HepG2 (cell line): ENCODE results near the gene SMOC1. TPM values are rescaled to one million over a fixed set of nuclear protein-coding genes. Genes with fewer than 3 reads are reported as not detected.

ENCODE experiments used
- ELK4 ChIP-seq: sonication (generic); formaldehyde crosslinking; IDR thresholded peaks from 2 replicates; pipeline ENCODE4 v1.9.0; 2021; ENCODE audit warnings: missing genetic modification reagents, borderline replicate concordance
- HOXA3 ChIP-seq: sonication (generic); formaldehyde crosslinking; IDR thresholded peaks from 2 replicates; pipeline ENCODE4 v1.5.0; 2020; ENCODE audit warnings: missing genetic modification reagents
- IKZF4 ChIP-seq: sonication (generic); formaldehyde crosslinking; IDR thresholded peaks from 2 replicates; pipeline ENCODE4 v1.5.1; 2020; ENCODE audit warnings: borderline replicate concordance, mild to moderate bottlenecking, low read depth, missing genetic modification reagents; ENCODE audit errors: not compliant biosample characterization
- KIAA2018 ChIP-seq: sonication (generic); formaldehyde crosslinking; IDR thresholded peaks from 2 replicates; pipeline ENCODE4 v1.5.0; 2020; ENCODE audit warnings: mild to moderate bottlenecking, missing genetic modification reagents, borderline replicate concordance
- MAZ ChIP-seq, 2 experiments: sonication (generic) in 1 of 2; formaldehyde crosslinking in 1 of 2; IDR thresholded peaks; 2 replicates each; pipeline versions ENCODE4 v1.5.0 to v1.6.1; 2012 to 2020; ENCODE audit warnings: low read depth in 2 of 2, mild to moderate bottlenecking in 2 of 2, borderline replicate concordance in 1 of 2, improper control_type of control experiment in 1 of 2, low read length in 1 of 2, missing genetic modification reagents in 1 of 2, moderate library complexity in 1 of 2
- MEF2D ChIP-seq: sonication (generic); formaldehyde crosslinking; IDR thresholded peaks from 2 replicates; pipeline ENCODE4 v1.5.1; 2020; ENCODE audit warnings: mild to moderate bottlenecking, missing genetic modification reagents
- NFYC ChIP-seq: IDR thresholded peaks from 2 replicates; pipeline ENCODE4 v1.6.1; 2016; ENCODE audit warnings: missing genetic modification reagents, missing compliant biosample characterization
- PAWR ChIP-seq: sonication (generic); formaldehyde crosslinking; IDR thresholded peaks from 2 replicates; pipeline ENCODE4 v1.4.0; 2020; ENCODE audit warnings: missing genetic modification reagents, mild to moderate bottlenecking, borderline replicate concordance
- SP5 ChIP-seq: IDR thresholded peaks from 2 replicates; pipeline ENCODE4 v1.6.1; 2016; ENCODE audit warnings: low read depth, borderline replicate concordance
- SYNCRIP ChIP-seq: fragments of 200-400 bp; formaldehyde crosslinking; IDR thresholded peaks from 2 replicates; pipeline ENCODE4 v1.6.1; 2018; ENCODE audit warnings: mild to moderate bottlenecking, low read depth, low read length; ENCODE audit not compliant: insufficient read depth
- THAP8 ChIP-seq: sonication (generic); formaldehyde crosslinking; IDR thresholded peaks from 2 replicates; pipeline ENCODE4 v1.5.1; 2020; ENCODE audit warnings: missing genetic modification reagents, mild to moderate bottlenecking, borderline replicate concordance
- ZMAT3 ChIP-seq: sonication (generic); formaldehyde crosslinking; conservative IDR thresholded peaks from 2 replicates; pipeline ENCODE4 v1.7.0; 2021; ENCODE audit warnings: missing genetic modification reagents
- ZMAT5 ChIP-seq: sonication (generic); formaldehyde crosslinking; IDR thresholded peaks from 2 replicates; pipeline ENCODE4 v1.5.0; 2020; ENCODE audit warnings: mild to moderate bottlenecking, low read depth, missing genetic modification reagents, borderline replicate concordance
- ZNF317 ChIP-seq: sonication (generic); formaldehyde crosslinking; IDR thresholded peaks from 2 replicates; pipeline ENCODE4 v1.5.0; 2020; ENCODE audit warnings: mild to moderate bottlenecking, missing genetic modification reagents
- ZNF547 ChIP-seq: sonication (generic); formaldehyde crosslinking; IDR thresholded peaks from 2 replicates; pipeline ENCODE4 v1.5.1; 2020; ENCODE audit warnings: mild to moderate bottlenecking, missing genetic modification reagents
- ZNF891 ChIP-seq: sonication (generic); formaldehyde crosslinking; IDR thresholded peaks from 2 replicates; pipeline ENCODE4 v1.5.0; 2020; ENCODE audit warnings: mild to moderate bottlenecking, missing genetic modification reagents
- ZSCAN20 ChIP-seq: sonication (generic); formaldehyde crosslinking; IDR thresholded peaks from 2 replicates; pipeline ENCODE4 v1.4.0; 2020; ENCODE audit warnings: missing genetic modification reagents, mild to moderate bottlenecking, borderline replicate concordance
- polyA plus RNA-seq, 8 experiments: library from polyadenylated mRNA; depleted of rRNA in 3 of 8; stranded (reverse) in 7 of 8; unstranded in 1 of 8; fragments of >200 nt; fragmentation: Illumina TruSeq in 4 of 8; extraction: Trizol in 4 of 8; gene quantifications; 2 replicates each; pipeline versions ENCODE4 v1.2.1 to v1.2.3, GENCODE V29; 2011 to 2016; ENCODE audit warnings: low read depth in 4 of 8, missing spikeins in 1 of 8, mixed read lengths in 1 of 8; ENCODE audit not compliant: insufficient read depth in 1 of 8
- total RNA-seq, 5 experiments: library from RNA; depleted of rRNA; stranded (reverse); fragments of >200 nt; fragmentation: Illumina TruSeq; extraction: Trizol; gene quantifications; 2 replicates each; pipeline ENCODE4 v1.2.3, GENCODE V29; 2016; ENCODE audit warnings: low read depth in 1 of 5

SMOC1 gene
- total and polyA plus RNA-seq, 2 of the 13 experiments (the other 11 are each of a cell fraction or from before 2014, with no cell fraction given), result 17.8 to 35.6 TPM

- no peak for TF ChIP-seq KIAA2018 (CRISPR knock-in tag)
- TF ChIP-seq ZNF547 (CRISPR knock-in tag), result no peak
- TF ChIP-seq THAP8, result no peak
- TF ChIP-seq MAZ (IDR thresholded peaks at IDR 0.05; ENCODE audit: borderline replicate concordance, low read depth, low read length), result no peak
- TF ChIP-seq MAZ (CRISPR knock-in tag; IDR thresholded peaks at IDR 0.05; ENCODE audit: low read depth), result no peak
- TF ChIP-seq ZNF317 (CRISPR knock-in tag), result peak; percentile 53; the same call in 1 of the 2 replicates
- TF ChIP-seq ZMAT5 (CRISPR knock-in tag), result no peak
- peak; percentile 58; the same call in 1 of the 2 replicates for TF ChIP-seq HOXA3 (CRISPR knock-in tag)
- TF ChIP-seq MEF2D, result no peak
- no peak for TF ChIP-seq IKZF4 (CRISPR knock-in tag)
- no peak for TF ChIP-seq SYNCRIP
- no peak for TF ChIP-seq ZSCAN20
- no peak for TF ChIP-seq PAWR (CRISPR knock-in tag)
- TF ChIP-seq ZMAT3 (CRISPR knock-in tag), result no peak
- no peak for TF ChIP-seq ELK4 (CRISPR knock-in tag)
- TF ChIP-seq ZNF891 (CRISPR knock-in tag), result no peak
- TF ChIP-seq SP5 (CRISPR knock-in tag), result no peak
- TF ChIP-seq NFYC (CRISPR knock-in tag), result peak; percentile 21; the same call in 1 of the 2 replicates
Observed at GRCh38 chr14:69937367-69938081, 58.3 kb downstream of the SMOC1 start (continued).
